GM18511 (cell line): ENCODE measurements around the gene UTP18.
A peak's percentile ranks its signal among the peaks of the same experiment; 100 is the strongest.
"Not testable (repeated sequence)": the region's sequence is repeated elsewhere in the genome, so short reads cannot be mapped to it uniquely, and the experiment has no call there.

Experiments used
- ATAC-seq: cut with Tn5 transposase; IDR thresholded peaks from one replicate; pipeline ENCODE4 v1.9.1; 2021; ENCODE audit warnings: mild to moderate bottlenecking, moderate library complexity; ENCODE audit not compliant: unreplicated experiment

UTP18 gene

GRCh38 chr17:51260237-51261023, at the start of gene UTP18:
Gene UTP18 (plus strand): TSS chr17:51260546. CDS start chr17:51260585, 39 bp downstream.
- ATAC-seq: peak; percentile 77

GRCh38 chr17:51214920-51215319, 45.4 kb upstream of the UTP18 start:
- no peak for ATAC-seq

- ATAC-seq: no peak
These were observed 42.4 kb upstream of the UTP18 start for GRCh38 chr17:51217946-51218345.

GRCh38 chr17:51221322-51221721, 39.0 kb upstream of the UTP18 start:
- ATAC-seq: no peak

- no peak for ATAC-seq
These were observed 35.7 kb upstream of the UTP18 start for GRCh38 chr17:51224402-51225262.

- not testable (repeated sequence) for ATAC-seq
These were observed 34.8 kb upstream of the UTP18 start for GRCh38 chr17:51225523-51225922.

- no peak for ATAC-seq
These were observed 32.2 kb upstream of the UTP18 start for GRCh38 chr17:51228161-51228560.

GRCh38 chr17:51229889-51230288, 30.5 kb upstream of the UTP18 start:
- no peak for ATAC-seq

GRCh38 chr17:51230306-51230705, 30.0 kb upstream of the UTP18 start:
- ATAC-seq: peak; percentile 62

- no peak for ATAC-seq
These were observed 28.3 kb upstream of the UTP18 start for GRCh38 chr17:51231999-51232398.

GRCh38 chr17:51234162-51234561, 26.2 kb upstream of the UTP18 start:
- no peak for ATAC-seq

GRCh38 chr17:51238255-51238887, 22.0 kb upstream of the UTP18 start:
- ATAC-seq: peak; percentile 75

- ATAC-seq: no peak
These were observed 20.1 kb upstream of the UTP18 start for GRCh38 chr17:51240275-51240674.

- ATAC-seq: no peak
These were observed 16.3 kb upstream of the UTP18 start for GRCh38 chr17:51244041-51244440.

GRCh38 chr17:51245535-51245934, 14.8 kb upstream of the UTP18 start:
- no peak for ATAC-seq

GRCh38 chr17:51250314-51250840, 10.0 kb upstream of the UTP18 start:
- ATAC-seq: no peak

- no peak for ATAC-seq
These were observed 9.3 kb upstream of the UTP18 start for GRCh38 chr17:51251010-51251409.

- no peak for ATAC-seq
These were observed 4.7 kb upstream of the UTP18 start for GRCh38 chr17:51255673-51256072.

- no peak for ATAC-seq
These were observed 4.2 kb upstream of the UTP18 start for GRCh38 chr17:51256101-51256500.

- no peak for ATAC-seq
These were observed 2.9 kb upstream of the UTP18 start for GRCh38 chr17:51257150-51258081.
